CD14-positive monocyte (primary cell): ENCODE results near the gene ZNF598. TPM values are rescaled to one million over a fixed set of nuclear protein-coding genes. Genes with fewer than 3 reads are reported as not detected.

Source experiments
- DNase-seq, 3 donors: peaks; one replicate each; pipeline ENCODE4 v3.0.0-alpha.2; 2011 to 2022
- H2AFZ ChIP-seq: 2 replicates; pipeline ENCODE4 v1.6.0; 2012; ENCODE audit warnings: mild to moderate bottlenecking, low read depth, low read length, inconsistent platforms; ENCODE audit not compliant: insufficient read depth, poor library complexity, severe bottlenecking
- H3K27ac ChIP-seq, 2 donors: 1 replicate in 1 of 2; 2 replicates in 1 of 2; pipeline ENCODE4 v1.5.1; 2012 to 2013; ENCODE audit warnings: low read length in 2 of 2, control low read depth in 1 of 2, inconsistent platforms in 1 of 2, low read depth in 1 of 2, mild to moderate bottlenecking in 1 of 2
- H3K27me3 ChIP-seq, 2 donors: one replicate each; pipeline versions ENCODE4 v1.6.0 to v1.6.1; 2011 to 2013; ENCODE audit warnings: low read length in 2 of 2; ENCODE audit not compliant: control insufficient read depth in 2 of 2, insufficient read depth in 2 of 2
- H3K36me3 ChIP-seq, 2 donors: replicated peaks in 1 of 2; 1 replicate in 1 of 2; 2 replicates in 1 of 2; pipeline versions ENCODE4 v1.5.1 to v1.6.1; 2012 to 2013; ENCODE audit warnings: low read length in 2 of 2, control low read depth in 1 of 2, inconsistent platforms in 1 of 2, mild to moderate bottlenecking in 1 of 2; ENCODE audit not compliant: insufficient read depth in 2 of 2, control insufficient read depth in 1 of 2
- H3K4me1 ChIP-seq, 2 donors: 1 replicate in 1 of 2; 2 replicates in 1 of 2; pipeline versions ENCODE4 v1.5.1 to v1.6.1; 2012 to 2013; ENCODE audit warnings: low read length in 2 of 2, control low read depth in 1 of 2, inconsistent platforms in 1 of 2, mild to moderate bottlenecking in 1 of 2, moderate library complexity in 1 of 2; ENCODE audit not compliant: insufficient read depth in 2 of 2, control insufficient read depth in 1 of 2
- H3K4me2 ChIP-seq: replicated peaks from 2 replicates; pipeline ENCODE3; 2012; ENCODE audit warnings: low read length, moderate library complexity, mild to moderate bottlenecking; ENCODE audit not compliant: poor library complexity, severe bottlenecking; ENCODE audit errors: extremely low read depth
- H3K4me3 ChIP-seq, 3 experiments: fragments of 200-600 bp in 1 of 3; sonication (generic) in 1 of 3; replicated peaks in 1 of 3; 1 replicate in 2 of 3; 2 replicates in 1 of 3; pipeline ENCODE4 v1.5.1; 2011 to 2013; ENCODE audit warnings: low read length in 3 of 3, mild to moderate bottlenecking in 3 of 3, control low read depth in 2 of 3, low read depth in 2 of 3, inconsistent platforms in 1 of 3, moderate library complexity in 1 of 3
- H3K79me2 ChIP-seq: 2 replicates; pipeline ENCODE4 v1.6.0; 2012; ENCODE audit warnings: mild to moderate bottlenecking, control low read depth, inconsistent platforms, low read length, moderate library complexity; ENCODE audit not compliant: insufficient read depth
- H3K9ac ChIP-seq: 2 replicates; pipeline ENCODE4 v1.6.0; 2017; ENCODE audit warnings: low read length, mild to moderate bottlenecking; ENCODE audit not compliant: insufficient read depth, poor library complexity, severe bottlenecking
- H3K9me3 ChIP-seq, 2 donors: replicated peaks in 1 of 2; 1 replicate in 1 of 2; 2 replicates in 1 of 2; pipeline versions ENCODE4 v1.5.1 to v1.6.1; 2012 to 2013; ENCODE audit warnings: low read length in 2 of 2, control low read depth in 1 of 2; ENCODE audit not compliant: control insufficient read depth in 1 of 2, insufficient read depth in 1 of 2
- H4K20me1 ChIP-seq: 2 replicates; pipeline ENCODE4 v1.6.0; 2012; ENCODE audit warnings: mild to moderate bottlenecking, low read length, control low read depth, moderate library complexity; ENCODE audit not compliant: insufficient read depth
- H3K27ac Mint-ChIP-seq, 7 donors: one replicate each; pipeline ENCODE4 v1.8.0; 2020; ENCODE audit warnings: mild to moderate bottlenecking in 7 of 7, mixed read lengths in 7 of 7, moderate library complexity in 6 of 7, inconsistent platforms in 2 of 7
- H3K27me3 Mint-ChIP-seq, 3 donors: one replicate each; pipeline ENCODE4 v1.8.0; 2021 to 2022; ENCODE audit warnings: low read depth in 3 of 3, mild to moderate bottlenecking in 3 of 3, mixed read lengths in 3 of 3, moderate library complexity in 3 of 3, inconsistent platforms in 1 of 3
- H3K36me3 Mint-ChIP-seq, 2 donors: one replicate each; pipeline ENCODE4 v1.8.0; 2020; ENCODE audit warnings: mixed read lengths in 2 of 2, inconsistent platforms in 1 of 2, mild to moderate bottlenecking in 1 of 2
- H3K4me1 Mint-ChIP-seq: one replicate; pipeline ENCODE4 v1.8.0; 2020; ENCODE audit warnings: mild to moderate bottlenecking, mixed read lengths
- H3K4me3 Mint-ChIP-seq, 2 donors: one replicate each; pipeline ENCODE4 v1.8.0; 2020; ENCODE audit warnings: mild to moderate bottlenecking in 2 of 2, mixed read lengths in 2 of 2, moderate library complexity in 1 of 2
- H3K9me3 Mint-ChIP-seq, 7 donors: one replicate each; pipeline ENCODE4 v1.8.0; 2020 to 2022; ENCODE audit warnings: mixed read lengths in 7 of 7, mild to moderate bottlenecking in 6 of 7, moderate library complexity in 6 of 7, inconsistent platforms in 2 of 7
- CTCF ChIP-seq: fragments of 200-600 bp; IDR thresholded peaks from one replicate; pipeline ENCODE4 v1.8.0; 2022; ENCODE audit warnings: antibody characterized with exemption, mild to moderate bottlenecking
- WGBS: methylation state at CpG from one replicate; pipeline ENCODE4 v1.1.5; 2013; ENCODE audit warnings: missing lambda C conversion rate; ENCODE audit not compliant: insufficient coverage; 5-methylcytosine and 5-hydroxymethylcytosine counted together
- intact Hi-C, 2 donors: fragments of 100-400 bp; cut with micrococcal nuclease; formaldehyde crosslinking; loops; one replicate each; pipeline versions ENCODE4 v1.15.0 to v1.15.1; 2023
- polyA plus RNA-seq, 3 donors: library from polyadenylated mRNA; depleted of rRNA in 1 of 3; unstranded in 2 of 3; stranded (reverse) in 1 of 3; fragments of 300-500 nt in 2 of 3; fragments of >200 nt in 1 of 3; fragmentation: Illumina TruSeq in 2 of 3; gene quantifications; 1 replicate in 2 of 3; 2 replicates in 1 of 3; pipeline ENCODE4 v1.2.3, GENCODE V29; 2012 to 2021

Gene ZNF598
- polyA plus RNA-seq, 3 donors, result 1.4 to 42.1 (median 1.5) TPM

- no peaks in the 10 kb centered on the region for H3K9me3 ChIP-seq
Observed at GRCh38 chr16:2016407-2016922, 6.8 kb upstream of the ZNF598 start.

DNA sequence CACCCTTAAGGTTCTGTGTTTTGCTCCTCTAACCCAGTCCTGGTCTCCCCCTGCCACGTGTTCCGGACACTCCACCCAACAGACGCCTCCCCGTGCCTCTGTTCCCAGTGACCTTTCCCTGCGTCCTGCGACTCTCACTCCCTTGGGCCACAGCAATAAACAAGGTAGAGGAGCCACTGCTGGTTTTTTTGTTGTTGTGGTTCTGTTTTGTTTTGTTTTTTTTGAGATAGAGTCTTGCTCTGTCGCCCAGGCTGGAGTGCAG lies 6.3 kb upstream of the ZNF598 start:
- no peaks in the 10 kb centered on the region for H3K79me2 ChIP-seq
- no peak overlapping the region for H3K4me3 ChIP-seq
- H3K4me3 Mint-ChIP-seq, result no peak overlapping the region
- no peaks in the 10 kb centered on the region for H3K36me3 Mint-ChIP-seq
- 94% methylated on average over 5 of the region's 7 CpGs for WGBS
- peaks cover 18% of the 10 kb centered on the region for H3K4me1 Mint-ChIP-seq
- no peaks in the 10 kb centered on the region for H3K36me3 ChIP-seq
- H3K9me3 Mint-ChIP-seq, result peaks cover 0 to 12% (median 1%) of the 10 kb centered on the region in 7 donors
- peaks cover 12 to 22% of the 10 kb centered on the region in 2 donors for H3K27me3 ChIP-seq
- peak overlapping the region; percentile 71 to 93 (median 89) for H3K27ac Mint-ChIP-seq
- H2AFZ ChIP-seq, result peak overlapping the region; percentile 25
- TF ChIP-seq CTCF, result no peak
- no peaks in the 10 kb centered on the region for H3K9me3 ChIP-seq
- no peaks in the 10 kb centered on the region for H4K20me1 ChIP-seq
- peaks cover 7 to 26% of the 10 kb centered on the region in 2 donors for H3K4me1 ChIP-seq
- peak overlapping the region; percentile 20 for H3K9ac ChIP-seq
- H3K27ac ChIP-seq, result peak overlapping the region; percentile 63 to 67
- peaks cover 17 to 40% (median 37%) of the 10 kb centered on the region in 3 donors for H3K27me3 Mint-ChIP-seq
- no peak for DNase-seq
- no peak overlapping the region for H3K4me2 ChIP-seq
- intact Hi-C loops, result no loop called here

More at GRCh38 chr16:2016407-2016922, 6.8 kb upstream of the ZNF598 start:
- WGBS, result 40% methylated on average over 8 of the region's 13 CpGs
- Histone ChIP-seq H3K4me3 (no peak overlapping the region), H3K36me3 (no peaks in the 10 kb centered on the region), H3K9ac (no peak overlapping the region), H4K20me1 (no peaks in the 10 kb centered on the region), H3K27me3 (peaks cover 12 to 28% of the 10 kb centered on the region in 2 donors), H3K4me2 (no peak overlapping the region), H3K4me1 (peaks cover 7 to 26% of the 10 kb centered on the region in 2 donors), H3K79me2 (no peaks in the 10 kb centered on the region), H3K27ac (no peak overlapping the region), H2AFZ (no peak overlapping the region)
- peak; percentile 54 for TF ChIP-seq CTCF
- intact Hi-C loops, result no loop called here
- H3K36me3 Mint-ChIP-seq, result no peaks in the 10 kb centered on the region
- peaks cover 19% of the 10 kb centered on the region for H3K4me1 Mint-ChIP-seq
- peaks cover under 1 to 17% (median 5%) of the 10 kb centered on the region in 7 donors for H3K9me3 Mint-ChIP-seq
- peaks cover 23 to 46% (median 43%) of the 10 kb centered on the region in 3 donors for H3K27me3 Mint-ChIP-seq
- H3K4me3 Mint-ChIP-seq, result no peak overlapping the region
- DNase-seq, result peak in 1 of 3 donors; percentile 30
- peak overlapping the region in 6 of 7 donors; percentile 86 to 93 (median 90) for H3K27ac Mint-ChIP-seq
